Stimulated activated CD8-positive, alpha-beta memory T cell treated with anti-CD3 and anti-CD28 coated beads, Interleukin-4, amount 100 ng/mL, for 48 hours (primary cell): ENCODE measurements around the gene RFC5.
A peak's percentile ranks its signal among the peaks of the same experiment; 100 is the strongest.
"Not testable (repeated sequence)": the region's sequence is repeated elsewhere in the genome, so short reads cannot be mapped to it uniquely, and the experiment has no call there.

ENCODE experiments used
- DNase-seq: peaks from one replicate; pipeline ENCODE4 v3.0.0-alpha.2; 2020

Gene RFC5

DNA sequence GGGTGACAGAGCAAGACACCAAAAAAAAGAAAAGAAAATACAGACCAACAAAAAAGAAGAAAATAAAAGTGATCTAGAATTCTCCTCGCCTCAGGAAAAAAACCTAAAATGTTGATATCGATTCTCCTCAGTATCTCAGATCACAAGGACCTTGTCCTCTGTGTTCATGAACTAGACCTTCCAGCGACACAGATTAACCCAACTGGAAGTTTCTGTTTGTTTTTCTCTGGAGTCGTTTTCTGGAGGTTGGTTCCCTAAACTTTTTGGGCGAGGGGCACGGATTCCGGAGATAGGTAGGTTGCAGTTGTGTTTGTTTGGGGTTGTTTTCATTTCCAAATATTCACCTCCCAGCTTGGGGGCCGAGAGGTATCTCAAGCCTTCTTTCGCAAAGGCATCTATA lies 559 bp upstream of the RFC5 start:
- DNase-seq = no peak

GRCh38 chr12:118017926-118018325 lies 1.4 kb downstream of the RFC5 start:
- DNase-seq = no peak

DNA sequence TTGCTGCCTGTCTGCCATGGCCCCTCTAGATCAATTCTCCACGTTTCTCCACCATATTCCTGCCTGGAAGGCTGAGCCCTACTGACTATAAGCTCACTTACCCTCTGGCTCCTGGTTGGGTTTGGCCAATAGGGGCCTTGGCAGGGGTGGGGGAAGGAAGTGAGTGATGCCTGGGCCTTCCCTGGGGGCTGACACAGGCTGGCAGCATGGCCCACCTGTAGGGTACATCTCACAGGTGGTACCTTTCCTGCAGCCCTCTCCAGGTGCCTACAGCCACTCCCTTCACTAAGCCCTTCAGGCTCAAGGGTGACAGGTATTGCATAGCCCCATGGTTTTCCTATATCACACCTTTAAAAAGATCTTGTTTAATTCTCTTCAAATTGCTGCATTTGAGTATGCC lies 3.5 kb downstream of the RFC5 start:
- DNase-seq = no peak

- not testable (repeated sequence) for DNase-seq
These were observed 5.7 kb downstream of the RFC5 start for GRCh38 chr12:118022097-118022727.

DNA sequence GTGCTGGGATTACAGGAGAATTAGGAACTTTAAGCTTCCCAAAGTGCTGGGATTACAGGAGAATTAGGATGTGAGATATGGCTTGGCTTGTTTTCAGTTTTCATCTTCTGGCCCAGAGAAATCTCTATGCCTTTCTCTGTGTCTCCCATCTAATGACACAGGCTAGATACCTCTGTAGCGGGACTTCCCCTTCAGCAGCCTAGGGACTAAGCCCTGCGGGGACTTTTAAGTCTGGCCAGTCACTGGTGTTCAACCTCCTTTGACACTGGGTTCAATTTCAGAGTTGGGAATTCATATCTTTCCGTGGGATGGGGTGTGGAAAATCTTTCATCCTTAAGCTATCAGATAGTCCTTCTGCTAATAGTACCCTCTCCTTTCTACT lies 6.2 kb downstream of the RFC5 start:
- DNase-seq = no peak

GRCh38 chr12:118023301-118023860 lies 6.9 kb downstream of the RFC5 start:
- no peak for DNase-seq

- DNase-seq = no peak
These were observed 8.7 kb downstream of the RFC5 start for GRCh38 chr12:118025168-118025567.

- no peak for DNase-seq
These were observed 12.7 kb downstream of the RFC5 start for GRCh38 chr12:118029166-118029565.

DNA sequence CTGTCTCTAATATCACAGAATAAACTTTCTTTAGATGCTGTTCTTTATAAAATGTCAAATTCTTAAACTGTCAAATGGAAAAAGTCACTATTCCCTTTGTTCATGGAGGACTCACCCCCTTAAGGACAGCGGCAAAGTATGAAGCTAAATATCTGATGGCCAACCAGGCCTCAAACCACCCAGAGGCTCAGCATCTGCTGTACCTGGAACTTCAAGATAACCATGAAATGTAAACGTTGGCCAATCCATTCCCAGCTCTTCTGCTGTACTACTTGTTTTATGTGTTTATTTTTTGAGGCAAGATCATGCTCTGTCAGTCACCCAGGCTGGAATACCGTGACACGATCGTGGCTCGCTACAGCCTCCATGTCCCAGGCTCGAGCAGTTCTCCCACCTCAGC lies 15.7 kb downstream of the RFC5 start:
- no peak for DNase-seq

GRCh38 chr12:118033323-118033722 lies 16.8 kb downstream of the RFC5 start:
- no peak for DNase-seq

DNA sequence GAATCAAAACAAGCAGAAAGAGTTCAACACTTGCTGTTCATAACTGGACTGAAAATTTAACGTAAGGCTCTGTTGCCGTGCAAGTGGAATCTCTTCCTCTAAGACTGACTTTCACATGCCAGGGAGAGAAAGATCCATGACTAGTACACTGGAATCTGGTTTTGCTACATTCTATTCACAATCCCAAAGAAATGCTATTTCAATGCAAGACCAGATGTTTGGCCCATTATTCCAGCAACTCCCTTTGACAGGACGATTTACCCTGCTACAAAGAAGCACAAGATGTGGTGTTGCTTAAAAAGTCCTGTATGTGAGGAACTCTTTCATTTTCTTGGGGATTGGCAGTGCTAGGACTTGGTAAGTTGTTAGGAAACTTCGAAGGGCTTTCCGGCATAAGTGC lies 17.4 kb downstream of the RFC5 start:
- DNase-seq = no peak

DNA sequence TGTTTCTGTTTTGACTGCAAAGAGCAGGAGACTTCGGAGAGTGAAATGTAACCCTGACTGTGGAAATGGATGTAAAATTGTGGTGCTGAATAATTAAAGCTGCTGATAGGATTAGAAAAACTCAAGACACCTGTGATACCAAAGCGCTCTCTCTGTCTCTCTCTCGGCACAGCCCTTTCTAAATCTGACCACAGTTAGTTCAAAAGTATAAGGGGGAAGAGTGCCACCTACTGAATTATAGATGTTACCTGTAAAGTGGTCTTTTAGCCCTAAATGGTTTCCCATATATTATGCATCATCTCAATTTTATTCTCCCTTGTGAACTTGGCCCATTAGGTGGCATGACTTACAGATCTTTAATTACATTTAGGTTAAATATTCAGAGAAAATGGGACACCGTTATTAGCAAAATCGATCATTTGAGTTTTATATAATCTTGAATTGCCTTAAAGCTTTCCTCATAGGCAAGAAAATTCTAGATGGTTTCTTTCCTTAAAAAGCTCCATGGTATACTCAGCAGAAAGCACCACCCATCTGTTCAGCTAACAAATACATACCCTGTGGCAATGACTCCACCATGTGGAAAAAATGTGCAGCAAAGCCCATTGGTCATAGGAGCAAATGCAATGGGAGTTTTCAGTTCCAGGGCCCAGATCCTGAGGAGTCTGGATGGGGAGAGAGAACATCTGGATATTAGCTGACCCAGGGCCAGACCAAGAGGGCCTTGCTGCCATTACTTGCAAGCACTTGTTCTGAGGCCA lies 18.1 kb downstream of the RFC5 start:
- no peak for DNase-seq

- peak; percentile 62 for DNase-seq
These were observed 18.9 kb downstream of the RFC5 start for GRCh38 chr12:118035190-118036041.

- no peak for DNase-seq
These were observed 20.3 kb downstream of the RFC5 start for GRCh38 chr12:118036672-118037411.

- no peak for DNase-seq
These were observed 21.6 kb downstream of the RFC5 start for GRCh38 chr12:118038137-118038536.

- DNase-seq = no peak
These were observed 25.6 kb downstream of the RFC5 start for GRCh38 chr12:118042091-118042490.

DNA sequence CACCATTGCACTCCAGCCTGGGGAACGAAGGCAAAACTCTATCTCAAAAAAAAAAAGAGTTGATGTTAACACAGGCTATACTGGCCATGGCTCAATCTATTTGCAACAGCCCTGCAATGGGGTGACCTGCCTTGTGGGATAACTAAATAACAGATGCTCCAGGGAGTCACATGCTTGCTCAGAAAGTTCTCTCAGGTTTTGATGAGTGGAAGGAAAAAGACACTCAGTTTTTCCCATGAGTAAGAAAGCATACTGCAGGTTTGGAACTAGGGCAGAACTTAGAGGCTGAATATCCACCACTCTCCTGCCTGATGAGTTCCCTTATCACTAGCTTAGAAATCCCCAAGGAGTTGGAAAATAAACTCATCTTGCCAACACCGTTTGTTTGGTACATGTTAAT lies 27.6 kb downstream of the RFC5 start:
- DNase-seq = no peak

- no peak for DNase-seq
These were observed 28.1 kb downstream of the RFC5 start for GRCh38 chr12:118044577-118044976.

DNA sequence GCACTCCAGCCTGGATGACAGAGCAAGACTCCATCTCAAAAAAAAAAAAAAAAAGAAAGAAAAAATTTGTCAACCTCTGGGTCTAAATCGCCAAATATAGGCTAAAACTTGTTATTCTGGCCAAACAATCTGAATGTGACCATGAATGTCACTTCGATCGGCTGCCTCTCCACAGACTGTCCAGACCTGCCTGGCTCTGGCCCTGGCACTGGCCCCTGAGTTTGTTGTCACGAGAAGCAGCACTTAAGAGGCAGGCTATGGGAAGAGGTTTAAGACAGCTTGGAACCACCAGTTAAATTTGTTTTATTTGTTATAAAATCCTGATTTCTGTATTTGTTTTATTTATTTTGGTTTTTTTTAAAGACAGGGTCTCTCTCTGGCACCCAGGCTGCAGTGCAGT lies 29.9 kb downstream of the RFC5 start:
- no peak for DNase-seq

- DNase-seq = peak; percentile 51
These were observed 34.7 kb downstream of the RFC5 start for GRCh38 chr12:118050972-118051910.

GRCh38 chr12:118052324-118053070 lies 36.0 kb downstream of the RFC5 start:
- peak; percentile 67 for DNase-seq
